ENCODE measurements around the gene COX18. TPM values are rescaled to one million over a fixed set of nuclear protein-coding genes. Genes with fewer than 3 reads are reported as not detected.

The COX18 gene
- total RNA-seq, 2 donors from 2014 or later: 14.1 to 15.0 TPM

DNA sequence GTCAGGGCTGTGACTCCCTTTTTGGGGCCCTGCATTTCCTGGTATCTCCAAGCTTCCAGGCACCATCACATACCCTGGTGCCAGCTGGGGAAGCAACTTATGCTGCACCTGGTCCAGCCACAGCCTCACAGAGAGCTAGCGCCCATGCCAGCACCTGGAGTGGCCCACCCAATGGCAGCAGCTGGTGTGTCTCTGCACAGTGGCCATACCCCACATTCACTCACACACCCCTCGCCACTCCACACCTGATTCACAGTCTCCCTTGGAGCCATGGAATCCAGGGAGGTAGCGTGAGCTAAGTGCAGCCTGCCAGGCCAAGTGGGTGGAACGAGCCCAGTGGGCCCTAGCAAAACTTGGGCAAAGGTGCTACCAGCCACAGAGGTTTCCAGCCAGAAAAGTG, 56.8 kb downstream of the COX18 start:
- DNase-seq: no peak
- Histone ChIP-seq H3K9ac (ENCODE audit: extremely low read depth, low read length, poor library complexity, severe bottlenecking) (no peak overlapping the region), H3K27ac (ENCODE audit: low read depth, low read length) (no peak overlapping the region), H3K27me3 (ENCODE audit: control insufficient read depth, insufficient read depth, low read length, poor library complexity, severe bottlenecking) (no peaks in the 10 kb centered on the region), H3K4me3 (ENCODE audit: low read length) (no peak overlapping the region), H3K36me3 (ENCODE audit: control insufficient read depth, insufficient read depth, low read length) (no peaks in the 10 kb centered on the region), H3K9me3 (ENCODE audit: control insufficient read depth, low read length) (no peaks in the 10 kb centered on the region), H3K4me1 (ENCODE audit: control insufficient read depth, insufficient read depth, low read length) (no peaks in the 10 kb centered on the region)
- Mint-ChIP-seq H3K36me3 (ENCODE audit: low read depth) (no peaks in the 10 kb centered on the region), H3K4me1 (no peaks in the 10 kb centered on the region), H3K27me3 (ENCODE audit: insufficient read depth) (no peaks in the 10 kb centered on the region), H3K9me3 (no peaks in the 10 kb centered on the region), H3K27ac (no peak overlapping the region), H3K4me3 (no peak overlapping the region)
- TF ChIP-seq, protein P1, sequence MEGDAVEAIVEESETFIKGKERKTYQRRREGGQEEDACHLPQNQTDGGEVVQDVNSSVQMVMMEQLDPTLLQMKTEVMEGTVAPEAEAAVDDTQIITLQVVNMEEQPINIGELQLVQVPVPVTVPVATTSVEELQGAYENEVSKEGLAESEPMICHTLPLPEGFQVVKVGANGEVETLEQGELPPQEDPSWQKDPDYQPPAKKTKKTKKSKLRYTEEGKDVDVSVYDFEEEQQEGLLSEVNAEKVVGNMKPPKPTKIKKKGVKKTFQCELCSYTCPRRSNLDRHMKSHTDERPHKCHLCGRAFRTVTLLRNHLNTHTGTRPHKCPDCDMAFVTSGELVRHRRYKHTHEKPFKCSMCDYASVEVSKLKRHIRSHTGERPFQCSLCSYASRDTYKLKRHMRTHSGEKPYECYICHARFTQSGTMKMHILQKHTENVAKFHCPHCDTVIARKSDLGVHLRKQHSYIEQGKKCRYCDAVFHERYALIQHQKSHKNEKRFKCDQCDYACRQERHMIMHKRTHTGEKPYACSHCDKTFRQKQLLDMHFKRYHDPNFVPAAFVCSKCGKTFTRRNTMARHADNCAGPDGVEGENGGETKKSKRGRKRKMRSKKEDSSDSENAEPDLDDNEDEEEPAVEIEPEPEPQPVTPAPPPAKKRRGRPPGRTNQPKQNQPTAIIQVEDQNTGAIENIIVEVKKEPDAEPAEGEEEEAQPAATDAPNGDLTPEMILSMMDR (conservative IDR thresholded peaks at IDR 0.05): no peak
- 84 to 94% methylated on average over 2 to 4 of the region's 4 CpGs for WGBS, 2 experiments (ENCODE audit: insufficient coverage in 1 of 2, insufficient read length in 1 of 2)

DNA sequence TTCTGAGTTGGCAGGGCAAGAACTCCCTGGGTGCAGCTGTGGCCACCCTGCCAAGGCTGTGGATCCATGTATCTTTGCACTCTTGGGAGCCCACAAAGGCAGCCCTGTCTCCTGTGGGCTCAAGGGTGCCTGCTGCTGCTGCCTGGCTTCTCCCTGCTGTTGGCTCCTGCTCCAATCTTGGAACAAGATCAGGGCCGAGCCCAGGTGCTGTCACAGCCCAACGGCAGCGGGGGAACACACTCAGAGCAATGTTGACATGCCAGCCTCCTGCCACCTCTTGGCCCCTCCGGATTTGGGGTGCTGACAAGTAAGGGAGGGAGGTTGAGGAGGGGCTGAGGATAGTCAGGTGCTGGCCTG, 57.9 kb downstream of the COX18 start:
- H3K9me3 Mint-ChIP-seq: no peaks in the 10 kb centered on the region
- H3K4me1 ChIP-seq (ENCODE audit: control insufficient read depth, insufficient read depth, low read length): no peaks in the 10 kb centered on the region

DNA sequence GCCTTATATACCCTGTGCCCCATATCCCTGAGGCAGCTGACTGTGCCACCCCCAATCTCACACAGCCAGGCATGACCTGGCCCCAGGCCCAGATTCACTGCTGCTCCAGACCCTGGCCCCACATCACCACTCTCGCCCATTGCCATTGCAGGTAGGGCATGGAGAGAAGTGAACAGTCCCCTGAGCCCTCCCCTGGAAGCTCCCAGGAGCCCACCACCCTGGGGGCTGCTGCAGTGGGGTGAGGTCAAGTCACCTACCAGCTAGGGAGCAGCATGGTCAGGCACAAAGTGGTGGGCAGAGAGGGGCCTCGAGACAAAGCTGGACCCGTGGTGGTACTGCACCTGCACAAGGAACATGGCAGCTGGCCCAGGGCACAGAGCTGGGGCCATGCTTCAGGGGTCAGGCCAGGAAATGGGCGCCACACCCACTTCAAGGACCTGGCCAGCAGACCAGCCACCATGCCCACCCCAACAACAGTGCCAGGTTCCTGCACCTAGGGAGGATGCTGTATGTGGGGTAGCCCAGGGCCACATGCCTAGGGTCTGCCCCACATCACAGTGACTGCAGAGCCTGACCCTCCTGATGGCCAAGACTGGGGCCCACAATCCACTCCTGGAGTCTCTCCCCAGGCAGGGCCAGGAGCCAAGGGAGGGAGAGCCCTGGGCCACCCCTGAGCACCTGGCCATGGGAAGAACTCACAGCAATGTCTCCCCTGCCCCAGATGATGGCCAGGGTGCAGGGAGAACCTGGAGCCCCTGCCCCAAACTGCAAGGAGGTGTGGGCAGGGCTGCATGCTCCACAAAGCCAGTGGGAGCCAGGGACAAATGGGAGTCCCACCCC, 58.5 kb downstream of the COX18 start:
- TF ChIP-seq, protein P1 (conservative IDR thresholded peaks at IDR 0.05): no peak
- no peak for DNase-seq
- H3K4me1 ChIP-seq (ENCODE audit: control insufficient read depth, insufficient read depth, low read length): no peaks in the 10 kb centered on the region
- WGBS, 2 experiments (ENCODE audit: insufficient coverage in 1 of 2, insufficient read length in 1 of 2): 78 to 88% methylated on average over 3 to 4 of the region's 4 CpGs
- H3K9me3 Mint-ChIP-seq: no peaks in the 10 kb centered on the region
- no peaks in the 10 kb centered on the region for H3K27me3 Mint-ChIP-seq (ENCODE audit: insufficient read depth)
- H3K9me3 ChIP-seq (ENCODE audit: control insufficient read depth, low read length): no peaks in the 10 kb centered on the region
- no peak overlapping the region for H3K9ac ChIP-seq (ENCODE audit: extremely low read depth, low read length, poor library complexity, severe bottlenecking)
- no peak overlapping the region for H3K27ac ChIP-seq (ENCODE audit: low read depth, low read length)
- no peaks in the 10 kb centered on the region for H3K36me3 Mint-ChIP-seq (ENCODE audit: low read depth)
- no peak overlapping the region for H3K27ac Mint-ChIP-seq
- H3K4me3 Mint-ChIP-seq: no peak overlapping the region
- no peak overlapping the region for H3K4me3 ChIP-seq (ENCODE audit: low read length)
- no peaks in the 10 kb centered on the region for H3K27me3 ChIP-seq (ENCODE audit: control insufficient read depth, insufficient read depth, low read length, poor library complexity, severe bottlenecking)
- no peaks in the 10 kb centered on the region for H3K36me3 ChIP-seq (ENCODE audit: control insufficient read depth, insufficient read depth, low read length)
- H3K4me1 Mint-ChIP-seq: no peaks in the 10 kb centered on the region

More for the DNA sequence above, 57.9 kb downstream of the COX18 start:
- Histone ChIP-seq H3K27ac (ENCODE audit: low read depth, low read length) (no peak overlapping the region), H3K4me3 (ENCODE audit: low read length) (no peak overlapping the region), H3K9ac (ENCODE audit: extremely low read depth, low read length, poor library complexity, severe bottlenecking) (no peak overlapping the region), H3K9me3 (ENCODE audit: control insufficient read depth, low read length) (no peaks in the 10 kb centered on the region), H3K36me3 (ENCODE audit: control insufficient read depth, insufficient read depth, low read length) (no peaks in the 10 kb centered on the region), H3K27me3 (ENCODE audit: control insufficient read depth, insufficient read depth, low read length, poor library complexity, severe bottlenecking) (no peaks in the 10 kb centered on the region)
- no peak overlapping the region for H3K4me3 Mint-ChIP-seq
- H3K27ac Mint-ChIP-seq: no peak overlapping the region
- TF ChIP-seq, protein P1 (conservative IDR thresholded peaks at IDR 0.05): no peak
- WGBS, 2 experiments (ENCODE audit: insufficient coverage in 1 of 2, insufficient read length in 1 of 2): 90 to 100% methylated on average over 3 to 4 of the region's 4 CpGs
- H3K27me3 Mint-ChIP-seq (ENCODE audit: insufficient read depth): no peaks in the 10 kb centered on the region
- no peaks in the 10 kb centered on the region for H3K36me3 Mint-ChIP-seq (ENCODE audit: low read depth)
- no peak for DNase-seq
- H3K4me1 Mint-ChIP-seq: no peaks in the 10 kb centered on the region

Data from endodermal cell (in vitro differentiated cells).